ENCODE measurements around the gene SLC5A9.

- TF ChIP-seq, protein P1, sequence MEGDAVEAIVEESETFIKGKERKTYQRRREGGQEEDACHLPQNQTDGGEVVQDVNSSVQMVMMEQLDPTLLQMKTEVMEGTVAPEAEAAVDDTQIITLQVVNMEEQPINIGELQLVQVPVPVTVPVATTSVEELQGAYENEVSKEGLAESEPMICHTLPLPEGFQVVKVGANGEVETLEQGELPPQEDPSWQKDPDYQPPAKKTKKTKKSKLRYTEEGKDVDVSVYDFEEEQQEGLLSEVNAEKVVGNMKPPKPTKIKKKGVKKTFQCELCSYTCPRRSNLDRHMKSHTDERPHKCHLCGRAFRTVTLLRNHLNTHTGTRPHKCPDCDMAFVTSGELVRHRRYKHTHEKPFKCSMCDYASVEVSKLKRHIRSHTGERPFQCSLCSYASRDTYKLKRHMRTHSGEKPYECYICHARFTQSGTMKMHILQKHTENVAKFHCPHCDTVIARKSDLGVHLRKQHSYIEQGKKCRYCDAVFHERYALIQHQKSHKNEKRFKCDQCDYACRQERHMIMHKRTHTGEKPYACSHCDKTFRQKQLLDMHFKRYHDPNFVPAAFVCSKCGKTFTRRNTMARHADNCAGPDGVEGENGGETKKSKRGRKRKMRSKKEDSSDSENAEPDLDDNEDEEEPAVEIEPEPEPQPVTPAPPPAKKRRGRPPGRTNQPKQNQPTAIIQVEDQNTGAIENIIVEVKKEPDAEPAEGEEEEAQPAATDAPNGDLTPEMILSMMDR (IDR thresholded peaks at IDR 0.05; ENCODE audit: low read depth, low read length), result no peak
- no peak for TF ChIP-seq EZH2phosphoT487 (IDR thresholded peaks at IDR 0.05; ENCODE audit: low read depth)
Observed at GRCh38 chr1:48190881-48191280, 31.6 kb upstream of the SLC5A9 start.

Measured in OCI-LY3 (cell line).